Activated T-helper 2 cell treated with anti-CD3 and anti-CD28 coated beads, Interferon-gamma antibody, Interleukin-2, Interleukin-4, amounts not matched to agents 10 μg/mL and 5 μg/mL and 100 μg/mL, durations not matched to agents 14 hours and 24 hours and 36 hours (primary cell): ENCODE data around the gene PCDHA11. TPM values are rescaled to one million over a fixed set of nuclear protein-coding genes. Genes with fewer than 3 reads are reported as not detected.
"Not testable (repeated sequence)": the region's sequence is repeated elsewhere in the genome, so short reads cannot be mapped to it uniquely, and the experiment has no call there.

Source experiments
- DNase-seq: peaks from one replicate; pipeline ENCODE4 v3.0.0; 2021; ENCODE audit warnings: low spot score
- H3K27ac Mint-ChIP-seq: one replicate; pipeline ENCODE4 v1.8.0; 2021; ENCODE audit warnings: mixed read lengths
- H3K27me3 Mint-ChIP-seq: one replicate; pipeline ENCODE4 v1.8.0; 2021; ENCODE audit warnings: low read depth, mixed read lengths
- H3K36me3 Mint-ChIP-seq: one replicate; pipeline ENCODE4 v1.8.0; 2021; ENCODE audit warnings: low read depth, mixed read lengths
- H3K4me1 Mint-ChIP-seq: one replicate; pipeline ENCODE4 v1.8.0; 2021; ENCODE audit warnings: low read depth, mixed read lengths
- H3K4me3 Mint-ChIP-seq: one replicate; pipeline ENCODE4 v1.8.0; 2021; ENCODE audit warnings: low read depth, mild to moderate bottlenecking, moderate library complexity, mixed read lengths
- H3K9me3 Mint-ChIP-seq: one replicate; pipeline ENCODE4 v1.8.0; 2021; ENCODE audit warnings: mixed read lengths
- intact Hi-C: fragments of 100-400 bp; cut with micrococcal nuclease; formaldehyde crosslinking; loops from one replicate; pipeline ENCODE4 v1.15.1; 2023
- total RNA-seq: library from RNA; stranded (reverse); gene quantifications from 2 replicates; pipeline ENCODE4 v1.2.3, GENCODE V29; 2022

Gene PCDHA11
- total RNA-seq, 1 donor from 2014 or later = not detected

- intact Hi-C loops = no loop called here
- H3K27ac Mint-ChIP-seq = no peak overlapping the region
- no peak for DNase-seq
These were observed 1.8 kb downstream of the PCDHA11 start for GRCh38 chr5:140870221-140871201.

GRCh38 chr5:140875085-140876065 is 6.6 kb downstream of the PCDHA11 start, which contains the start of gene PCDHA12:
TSS of gene PCDHA12 (plus strand) at chr5:140875308. CDS start at chr5:140875473, 165 bp downstream.
- H3K4me3 Mint-ChIP-seq = no peak within 1 kb of the TSS
- no peak within 1 kb of the TSS for H3K27ac Mint-ChIP-seq
- H3K9me3 Mint-ChIP-seq = peaks cover 41% of the 10 kb centered on the region
- no peak for DNase-seq
- H3K36me3 Mint-ChIP-seq = no peaks in the 10 kb centered on the region
- H3K4me1 Mint-ChIP-seq = no peaks in the 10 kb centered on the region
- intact Hi-C loops = no loop called here
- H3K27me3 Mint-ChIP-seq = no peaks in the 10 kb centered on the region

More at GRCh38 chr5:140870221-140871201, 1.8 kb downstream of the PCDHA11 start:
- H3K9me3 Mint-ChIP-seq = peaks cover 29% of the 10 kb centered on the region
- H3K36me3 Mint-ChIP-seq = peaks cover 3% of the 10 kb centered on the region
- no peak overlapping the region for H3K4me3 Mint-ChIP-seq
- H3K27me3 Mint-ChIP-seq = no peaks in the 10 kb centered on the region
- no peaks in the 10 kb centered on the region for H3K4me1 Mint-ChIP-seq

- H3K4me1 Mint-ChIP-seq, H3K27me3 Mint-ChIP-seq, DNase-seq, H3K27ac Mint-ChIP-seq, H3K36me3 Mint-ChIP-seq, H3K4me3 Mint-ChIP-seq, intact Hi-C loops: not testable (repeated sequence)
- H3K9me3 Mint-ChIP-seq = peaks cover 51% of the 10 kb centered on the region
These were observed 7.9 kb downstream of the PCDHA11 start for GRCh38 chr5:140876541-140877261.

- H3K27ac Mint-ChIP-seq = no peak overlapping the region
- no peaks in the 10 kb centered on the region for H3K36me3 Mint-ChIP-seq
- intact Hi-C loops = no loop called here
- H3K4me1 Mint-ChIP-seq = no peaks in the 10 kb centered on the region
- H3K9me3 Mint-ChIP-seq = peaks cover 52% of the 10 kb centered on the region
- H3K27me3 Mint-ChIP-seq = no peaks in the 10 kb centered on the region
- no peak for DNase-seq
- H3K4me3 Mint-ChIP-seq = no peak overlapping the region
These were observed 8.5 kb downstream of the PCDHA11 start for GRCh38 chr5:140877262-140877581.

- Mint-ChIP-seq H3K27ac (no peak within 1 kb of the TSS), H3K4me3 (no peak within 1 kb of the TSS), H3K27me3 (no peaks in the 10 kb centered on the region), H3K9me3 (peaks cover 40% of the 10 kb centered on the region), H3K36me3 (no peaks in the 10 kb centered on the region), H3K4me1 (no peaks in the 10 kb centered on the region)
- intact Hi-C loops = no loop called here
- no peak for DNase-seq
These were observed 13.3 kb downstream of the PCDHA11 start, which contains the start of gene PCDHA13 for GRCh38 chr5:140881889-140882590. TSS of gene PCDHA13 (plus strand) at chr5:140882124. CDS start at chr5:140882269, 145 bp downstream.

GRCh38 chr5:140882591-140882899 is 13.8 kb downstream of the PCDHA11 start:
- Mint-ChIP-seq H3K27me3 (no peaks in the 10 kb centered on the region), H3K27ac (no peak overlapping the region), H3K4me1 (no peaks in the 10 kb centered on the region), H3K4me3 (no peak overlapping the region), H3K36me3 (no peaks in the 10 kb centered on the region), H3K9me3 (peaks cover 43% of the 10 kb centered on the region)
- intact Hi-C loops = no loop called here
- DNase-seq = no peak

- intact Hi-C loops = no loop called here
- Mint-ChIP-seq H3K27ac (no peak overlapping the region), H3K27me3 (no peaks in the 10 kb centered on the region), H3K4me3 (no peak overlapping the region), H3K4me1 (no peaks in the 10 kb centered on the region), H3K36me3 (no peaks in the 10 kb centered on the region), H3K9me3 (peaks cover 48% of the 10 kb centered on the region)
- no peak for DNase-seq
These were observed 14.6 kb downstream of the PCDHA11 start for GRCh38 chr5:140883373-140883772.

GRCh38 chr5:140883927-140884697 is 15.4 kb downstream of the PCDHA11 start:
- no peak for DNase-seq
- Mint-ChIP-seq H3K36me3 (no peaks in the 10 kb centered on the region), H3K27ac (no peak overlapping the region), H3K4me3 (no peak overlapping the region), H3K27me3 (no peaks in the 10 kb centered on the region), H3K9me3 (peaks cover 43% of the 10 kb centered on the region), H3K4me1 (no peaks in the 10 kb centered on the region)
- intact Hi-C loops = no loop called here

- H3K9me3 Mint-ChIP-seq = peaks cover 12% of the 10 kb centered on the region
- H3K27ac Mint-ChIP-seq = no peak overlapping the region
- no peak overlapping the region for H3K4me3 Mint-ChIP-seq
- no peaks in the 10 kb centered on the region for H3K4me1 Mint-ChIP-seq
- DNase-seq = no peak
- no peaks in the 10 kb centered on the region for H3K36me3 Mint-ChIP-seq
- H3K27me3 Mint-ChIP-seq = no peaks in the 10 kb centered on the region
- intact Hi-C loops = no loop called here
These were observed 47.6 kb downstream of the PCDHA11 start for GRCh38 chr5:140916325-140916724.
